Measurements from ENCODE around the gene GINS1. TPM values are rescaled to one million over a fixed set of nuclear protein-coding genes. Genes with fewer than 3 reads are reported as not detected.

Gene GINS1
- total RNA-seq, 3 donors from 2014 or later: 0.32 to 0.73 (median 0.33) TPM

- TF ChIP-seq POLR2AphosphoS5 (IDR thresholded peaks at IDR 0.05) (no peak), POLR2A (IDR thresholded peaks at IDR 0.05) (no peak), CTCF (IDR thresholded peaks at IDR 0.05) (no peak)
- H3K4me1 ChIP-seq: no peaks in the 10 kb centered on the region
- no peak overlapping the region for H3K27ac ChIP-seq
- H3K36me3 ChIP-seq: no peaks in the 10 kb centered on the region
- no peaks in the 10 kb centered on the region for H3K9me3 ChIP-seq
- no peaks in the 10 kb centered on the region for H3K27me3 ChIP-seq
- no peak for DNase-seq (ENCODE audit: low spot score in 2 of 2)
- intact Hi-C loops (cut with DNase I; ENCODE audit: low total_unique reads): loop anchor here (2.0 kb wide), 1 partner anchor 57 kb away; no protein-coding TSS in a partner anchor
- no peak overlapping the region for H3K4me3 ChIP-seq
Observed at GRCh38 chr20:25479638-25480037, 72.2 kb downstream of the GINS1 start.

- intact Hi-C loops (cut with DNase I; ENCODE audit: low total_unique reads): no loop called here
- Histone ChIP-seq H3K4me1 (no peaks in the 10 kb centered on the region), H3K27me3 (no peaks in the 10 kb centered on the region), H3K36me3 (no peaks in the 10 kb centered on the region), H3K27ac (no peak overlapping the region), H3K9me3 (no peaks in the 10 kb centered on the region), H3K4me3 (no peak overlapping the region)
- DNase-seq (ENCODE audit: low spot score in 2 of 2): no peak
- no peak for TF ChIP-seq POLR2A (IDR thresholded peaks at IDR 0.05)
- no peak for TF ChIP-seq CTCF (IDR thresholded peaks at IDR 0.05)
- TF ChIP-seq POLR2AphosphoS5 (IDR thresholded peaks at IDR 0.05): no peak
Observed at GRCh38 chr20:25480156-25480555, 72.7 kb downstream of the GINS1 start.

- intact Hi-C loops (cut with DNase I; ENCODE audit: low total_unique reads): no loop called here
Observed at GRCh38 chr20:25480797-25481196, 73.3 kb downstream of the GINS1 start.

GRCh38 chr20:25481235-25481917 lies 73.9 kb downstream of the GINS1 start:
- Histone ChIP-seq H3K27ac (no peak overlapping the region), H3K4me3 (no peak overlapping the region), H3K27me3 (no peaks in the 10 kb centered on the region), H3K4me1 (no peaks in the 10 kb centered on the region), H3K36me3 (no peaks in the 10 kb centered on the region), H3K9me3 (no peaks in the 10 kb centered on the region)
- DNase-seq (ENCODE audit: low spot score in 2 of 2): no peak
- intact Hi-C loops (cut with DNase I; ENCODE audit: low total_unique reads): no loop called here
- TF ChIP-seq POLR2A (IDR thresholded peaks at IDR 0.05): no peak
- no peak for TF ChIP-seq POLR2AphosphoS5 (IDR thresholded peaks at IDR 0.05)
- no peak for TF ChIP-seq CTCF (IDR thresholded peaks at IDR 0.05)

More at GRCh38 chr20:25480797-25481196, 73.3 kb downstream of the GINS1 start:
- H3K4me3 ChIP-seq: no peak overlapping the region
- H3K36me3 ChIP-seq: no peaks in the 10 kb centered on the region
- no peak overlapping the region for H3K27ac ChIP-seq
- no peaks in the 10 kb centered on the region for H3K27me3 ChIP-seq
- TF ChIP-seq POLR2AphosphoS5 (IDR thresholded peaks at IDR 0.05) (no peak), POLR2A (IDR thresholded peaks at IDR 0.05) (no peak), CTCF (IDR thresholded peaks at IDR 0.05) (no peak)
- no peak for DNase-seq (ENCODE audit: low spot score in 2 of 2)
- no peaks in the 10 kb centered on the region for H3K9me3 ChIP-seq
- H3K4me1 ChIP-seq: no peaks in the 10 kb centered on the region

- Histone ChIP-seq H3K4me3 (no peak overlapping the region), H3K36me3 (no peaks in the 10 kb centered on the region), H3K27ac (no peak overlapping the region), H3K27me3 (no peaks in the 10 kb centered on the region), H3K9me3 (no peaks in the 10 kb centered on the region), H3K4me1 (no peaks in the 10 kb centered on the region)
- TF ChIP-seq CTCF (IDR thresholded peaks at IDR 0.05) (no peak), POLR2AphosphoS5 (IDR thresholded peaks at IDR 0.05) (no peak), POLR2A (IDR thresholded peaks at IDR 0.05) (no peak)
- no peak for DNase-seq (ENCODE audit: low spot score in 2 of 2)
- intact Hi-C loops (cut with DNase I; ENCODE audit: low total_unique reads): no loop called here
Observed at GRCh38 chr20:25481918-25482253, 74.4 kb downstream of the GINS1 start.
